Psoas muscle (tissue), 8 donors: Measurements from ENCODE around the gene MED29. TPM values are rescaled to one million over a fixed set of nuclear protein-coding genes. Genes with fewer than 3 reads are reported as not detected.

Experiments
- ATAC-seq, 4 donors: fragments of 200-7000 bp; cut with Tn5 transposase; one replicate each; pipeline ENCODE4 v1.9.1; 2020; ENCODE audit warnings: moderate library complexity in 3 of 4, mild to moderate bottlenecking in 2 of 4
- DNase-seq, 2 donors: peaks; one replicate each; pipeline ENCODE4 v3.0.0-alpha.2; 2020
- H3K27ac ChIP-seq: fragments of 200-600 bp; one replicate; pipeline ENCODE4 v1.8.0; 2022
- H3K27me3 ChIP-seq, 3 donors: fragments of 200-600 bp in 1 of 3; one replicate each; pipeline versions ENCODE4 v1.6.1 to v1.8.0; 2013 to 2022; ENCODE audit warnings: low read length in 2 of 3, mild to moderate bottlenecking in 2 of 3, moderate library complexity in 1 of 3; ENCODE audit not compliant: insufficient read depth in 3 of 3
- H3K36me3 ChIP-seq, 2 donors: fragments of 200-600 bp in 1 of 2; one replicate each; pipeline versions ENCODE4 v1.6.1 to v1.8.0; 2013 to 2022; ENCODE audit warnings: low read depth in 1 of 2, mild to moderate bottlenecking in 1 of 2, moderate library complexity in 1 of 2; ENCODE audit not compliant: insufficient read depth in 1 of 2
- H3K4me1 ChIP-seq: fragments of 200-600 bp; one replicate; pipeline ENCODE4 v1.8.0; 2022
- H3K4me3 ChIP-seq: fragments of 200-600 bp; one replicate; pipeline ENCODE4 v1.8.0; 2022; ENCODE audit warnings: mild to moderate bottlenecking
- H3K9me3 ChIP-seq: fragments of 200-600 bp; one replicate; pipeline ENCODE4 v1.8.0; 2022
- WGBS, 3 donors: extraction: QIAGEN DNeasy Blood & Tissue Kit; methylation state at CpG; one replicate each; pipeline versions ENCODE4 v1.1.6 to v1.1.7; 2013; 5-methylcytosine and 5-hydroxymethylcytosine counted together
- intact Hi-C, 2 donors: fragments of 100-400 bp; cut with DNase I; formaldehyde crosslinking; loops; one replicate each; pipeline versions ENCODE4 v1.11.0 to v1.14.2; 2022
- polyA plus RNA-seq, 3 donors: library from polyadenylated mRNA; stranded (reverse); fragments of 200-250 nt; gene quantifications; one replicate each; pipeline ENCODE4 v1.2.3, GENCODE V29; 2013
- total RNA-seq, 4 donors: library from RNA; stranded (reverse); fragmentation: NEBNext Ultra II Directional in 2 of 4; extraction: Animal tissue kit (Norgen Biotek cat#: 25700) in 2 of 4; gene quantifications; one replicate each; pipeline versions ENCODE4 v1.2.1 to v1.2.4, GENCODE V29; 2021 to 2023
- TF ChIP-seq, protein P1 (sequence below): fragments of 200-600 bp; IDR thresholded peaks from one replicate; pipeline ENCODE4 v1.8.0; 2022; ENCODE audit warnings: antibody characterized with exemption
- donor health status: healthy with polysubstance abuse.
- donor health status: DM: no; HTN: no; CAD: no; lungs with moderate emphysema.
- donor health status: Bipolar disorder and iron deficiency.
- donor health status: healthy.
- donor health status: DM: yes; HTN: yes; CAD: no.
- donor health status: DM: no; HTN: no; CAD: no.
- donor health status: DM: no; HTN: no; CAD: no.
- donor health status: DM: yes; HTN: yes; CAD: no.

Gene MED29
- total and polyA plus RNA-seq, 7 donors = 25.0 to 51.7 (median 29.8) TPM

GRCh38 chr19:39389631-39390414 lies 1.4 kb upstream of the MED29 start:
- H3K36me3 ChIP-seq = peaks cover 0 to 70% of the 10 kb centered on the region in 2 donors
- peak overlapping the region; percentile 77 for H3K4me3 ChIP-seq
- intact Hi-C loops = loop anchor here (2.0 to 5.0 kb wide), 2 partner anchors 45 to 48 kb away; partner anchors contain the start of genes RPS16 (in 1 of the 2) and SAMD4B (in 1 of the 2)

GRCh38 chr19:39390451-39390750 lies 777 bp upstream of the MED29 start:
- DNase-seq = no peak

More at GRCh38 chr19:39389631-39390414, 1.4 kb upstream of the MED29 start:
- 67 to 75% (median 67%) methylated on average over 13 of the region's 13 CpGs for WGBS, 3 donors
- H3K27ac ChIP-seq = peak overlapping the region; percentile 89
- no peaks in the 10 kb centered on the region for H3K27me3 ChIP-seq
- no peaks in the 10 kb centered on the region for H3K9me3 ChIP-seq
- ATAC-seq (no peak), DNase-seq (peak in 1 of 2 donors; percentile 51)
- peaks cover 18% of the 10 kb centered on the region for H3K4me1 ChIP-seq
- TF ChIP-seq, protein P1, sequence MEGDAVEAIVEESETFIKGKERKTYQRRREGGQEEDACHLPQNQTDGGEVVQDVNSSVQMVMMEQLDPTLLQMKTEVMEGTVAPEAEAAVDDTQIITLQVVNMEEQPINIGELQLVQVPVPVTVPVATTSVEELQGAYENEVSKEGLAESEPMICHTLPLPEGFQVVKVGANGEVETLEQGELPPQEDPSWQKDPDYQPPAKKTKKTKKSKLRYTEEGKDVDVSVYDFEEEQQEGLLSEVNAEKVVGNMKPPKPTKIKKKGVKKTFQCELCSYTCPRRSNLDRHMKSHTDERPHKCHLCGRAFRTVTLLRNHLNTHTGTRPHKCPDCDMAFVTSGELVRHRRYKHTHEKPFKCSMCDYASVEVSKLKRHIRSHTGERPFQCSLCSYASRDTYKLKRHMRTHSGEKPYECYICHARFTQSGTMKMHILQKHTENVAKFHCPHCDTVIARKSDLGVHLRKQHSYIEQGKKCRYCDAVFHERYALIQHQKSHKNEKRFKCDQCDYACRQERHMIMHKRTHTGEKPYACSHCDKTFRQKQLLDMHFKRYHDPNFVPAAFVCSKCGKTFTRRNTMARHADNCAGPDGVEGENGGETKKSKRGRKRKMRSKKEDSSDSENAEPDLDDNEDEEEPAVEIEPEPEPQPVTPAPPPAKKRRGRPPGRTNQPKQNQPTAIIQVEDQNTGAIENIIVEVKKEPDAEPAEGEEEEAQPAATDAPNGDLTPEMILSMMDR = no peak

GRCh38 chr19:39397360-39398296 lies 6.5 kb downstream of the MED29 start:
- 5 to 21% (median 9%) methylated on average over 14 to 17 of the region's 17 CpGs for WGBS, 3 donors
- intact Hi-C loops = loop anchor here (1.0 to 5.0 kb wide), 3 partner anchors 14 to 55 kb away; partner anchors contain the start of genes PLEKHG2 (in 1 of the 2) and SAMD4B (in 1 of the 2)
- H3K4me3 ChIP-seq = peak overlapping the region; percentile 33

More at GRCh38 chr19:39390451-39390750, 777 bp upstream of the MED29 start:
- ATAC-seq = no peak
- Histone ChIP-seq H3K27me3 (no peaks in the 10 kb centered on the region), H3K27ac (peak overlapping the region; percentile 89), H3K4me3 (peak overlapping the region; percentile 77), H3K4me1 (peaks cover 18% of the 10 kb centered on the region), H3K9me3 (no peaks in the 10 kb centered on the region), H3K36me3 (peaks cover 0 to 70% of the 10 kb centered on the region in 2 donors)
- intact Hi-C loops = loop anchor here (2.0 to 5.0 kb wide), 2 partner anchors 44 to 48 kb away; partner anchors contain the start of genes RPS16 (in 1 of the 2) and SAMD4B (in 1 of the 2)
- WGBS, 3 donors = 0 to 1% (median 0%) methylated on average over 8 to 10 of the region's 10 CpGs
- TF ChIP-seq, protein P1 = no peak

DNA sequence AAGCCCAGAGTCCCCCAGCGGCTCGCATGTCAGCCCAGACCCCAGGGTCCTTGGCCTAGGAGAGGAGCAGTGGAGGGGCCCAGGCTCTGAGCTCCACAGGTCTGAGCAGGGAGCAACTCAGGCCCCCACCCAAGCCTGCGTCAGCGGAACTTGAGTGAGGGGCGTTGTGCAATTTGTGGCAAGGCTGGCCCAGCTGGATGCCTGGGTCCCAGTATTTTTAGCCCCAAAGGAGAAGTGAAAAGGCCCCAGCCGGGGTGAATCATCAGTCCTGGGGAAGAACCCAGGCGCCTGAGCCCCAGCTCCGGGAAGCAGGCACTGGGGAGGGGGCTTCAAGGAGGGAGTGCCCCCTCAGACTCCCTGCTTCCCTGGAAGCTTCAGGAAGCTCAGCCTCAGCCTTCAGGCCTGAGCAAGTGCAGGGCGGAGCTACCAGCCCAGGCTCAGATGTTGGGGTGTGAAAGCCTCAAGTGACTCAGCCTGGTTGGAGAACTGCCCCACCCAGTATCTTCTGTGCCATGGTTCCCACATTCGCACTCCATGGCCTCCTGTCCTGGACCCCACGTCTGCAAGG lies 7.2 kb downstream of the MED29 start:
- intact Hi-C loops = loop anchor here (2.0 to 5.0 kb wide), 2 partner anchors 14 to 56 kb away; partner anchors contain the start of genes PLEKHG2 (in 1 of the 2) and SAMD4B (in 1 of the 2)
- ATAC-seq (peak in 1 of 4 donors; percentile 7), DNase-seq (peak; percentile 80 to 86)
- Histone ChIP-seq H3K4me3 (no peak overlapping the region), H3K9me3 (no peaks in the 10 kb centered on the region), H3K27me3 (no peaks in the 10 kb centered on the region), H3K27ac (peak overlapping the region; percentile 84), H3K4me1 (peaks cover 26% of the 10 kb centered on the region), H3K36me3 (peaks cover 0 to 26% of the 10 kb centered on the region in 2 donors)
- WGBS, 3 donors = 77 to 86% (median 77%) methylated on average over 11 of the region's 11 CpGs
- TF ChIP-seq, protein P1 = no peak

More at GRCh38 chr19:39397360-39398296, 6.5 kb downstream of the MED29 start:
- ATAC-seq = peak; percentile 75 to 84 (median 80)
- peaks cover 26% of the 10 kb centered on the region for H3K4me1 ChIP-seq
- peak; percentile 92 to 96 for DNase-seq
- TF ChIP-seq, protein P1 = peak; percentile 98
- peaks cover 0 to 29% of the 10 kb centered on the region in 2 donors for H3K36me3 ChIP-seq
- H3K9me3 ChIP-seq = no peaks in the 10 kb centered on the region
- peak overlapping the region; percentile 84 for H3K27ac ChIP-seq
- H3K27me3 ChIP-seq = no peaks in the 10 kb centered on the region
